ENCODE measurements around the gene BRI3BP.

Gene BRI3BP

GRCh38 chr12:124964836-124965462 is 28.5 kb upstream of the BRI3BP start:
- no peak for TF ChIP-seq CTCF (IDR thresholded peaks at IDR 0.05)

- no peak for TF ChIP-seq CTCF (IDR thresholded peaks at IDR 0.05)
These were observed 26.3 kb upstream of the BRI3BP start for GRCh38 chr12:124967016-124967739.

- TF ChIP-seq CTCF (IDR thresholded peaks at IDR 0.05) = no peak
These were observed 24.8 kb upstream of the BRI3BP start for GRCh38 chr12:124968656-124969055.

GRCh38 chr12:124970647-124971402 is 22.6 kb upstream of the BRI3BP start:
- TF ChIP-seq CTCF (IDR thresholded peaks at IDR 0.05) = no peak

- no peak for TF ChIP-seq CTCF (IDR thresholded peaks at IDR 0.05)
These were observed 21.8 kb upstream of the BRI3BP start for GRCh38 chr12:124971603-124972002.

GRCh38 chr12:124972211-124972610 is 21.2 kb upstream of the BRI3BP start:
- TF ChIP-seq CTCF (IDR thresholded peaks at IDR 0.05) = no peak

GRCh38 chr12:124975276-124975675 is 18.2 kb upstream of the BRI3BP start:
- no peak for TF ChIP-seq CTCF (IDR thresholded peaks at IDR 0.05)

All from LNCAP (cell line).